IMR-90 (cell line): ENCODE measurements around the gene TINAGL1. TPM values are rescaled to one million over a fixed set of nuclear protein-coding genes. Genes with fewer than 3 reads are reported as not detected.

ENCODE experiments used
- ATAC-seq: fragments of 200-7000 bp; cut with Tn5 transposase; 2 replicates; pipeline ENCODE4 v1.9.1; 2020; ENCODE audit warnings: low read depth, mild to moderate bottlenecking, moderate library complexity
- BruUV-seq: library from RNA; stranded (reverse); fragments of 400-500 nt; replicated peaks from 2 replicates; lab custom pipeline; 2021; lab: Mats Ljungman, UMichigan
- CTCF ChIA-PET: fragments of 300-600 bp; formaldehyde crosslinking; extraction: SDS; loops from one replicate; lab custom pipeline; 2021; ENCODE audit warnings: antibody characterized with exemption; lab: Yijun Ruan, JAX
- POLR2A ChIA-PET: fragments of 300-600 bp; sonication (Branson Sonifier 250); formaldehyde crosslinking; loops from one replicate; lab custom pipeline; 2022; ENCODE audit warnings: antibody characterized with exemption; ENCODE audit not compliant: unreplicated experiment; lab: Charles Lee
- DNase-seq: peaks from one replicate; pipeline ENCODE4 v3.0.0; 2013
- H2AFZ ChIP-seq: replicated peaks from 2 replicates; pipeline ENCODE3; 2013; ENCODE audit warnings: low read length, mild to moderate bottlenecking; ENCODE audit not compliant: poor library complexity
- H2AK5ac ChIP-seq: 2 replicates; pipeline ENCODE4 v1.6.1; 2013; ENCODE audit warnings: low read depth, low read length, inconsistent platforms
- H2AK9ac ChIP-seq: replicated peaks from 2 replicates; pipeline ENCODE3; 2013; ENCODE audit warnings: mild to moderate bottlenecking, low read depth, low read length, moderate library complexity; ENCODE audit not compliant: poor library complexity
- H2BK120ac ChIP-seq: 2 replicates; pipeline ENCODE4 v1.6.1; 2013; ENCODE audit warnings: low read depth, low read length, inconsistent platforms
- H2BK15ac ChIP-seq: 3 replicates; pipeline ENCODE4 v1.6.1; 2013; ENCODE audit warnings: low read depth, low read length, inconsistent platforms
- H2BK20ac ChIP-seq: 2 replicates; pipeline ENCODE4 v1.6.1; 2013; ENCODE audit warnings: low read depth, mild to moderate bottlenecking, inconsistent platforms, low read length, moderate library complexity
- H2BK5ac ChIP-seq: 2 replicates; pipeline ENCODE4 v1.6.1; 2013; ENCODE audit warnings: mild to moderate bottlenecking, low read depth, low read length, inconsistent platforms; ENCODE audit not compliant: poor library complexity, severe bottlenecking
- H3K14ac ChIP-seq: replicated peaks from 2 replicates; pipeline ENCODE4 v1.6.1; 2013; ENCODE audit warnings: low read depth, low read length, inconsistent platforms
- H3K18ac ChIP-seq: 2 replicates; pipeline ENCODE4 v1.6.1; 2013; ENCODE audit warnings: low read depth, low read length, control low read depth
- H3K23ac ChIP-seq: 2 replicates; pipeline ENCODE4 v1.6.1; 2013; ENCODE audit warnings: low read depth, low read length, inconsistent platforms
- H3K27ac ChIP-seq: 2 replicates; pipeline ENCODE4 v1.5.1; 2013; ENCODE audit warnings: mild to moderate bottlenecking, control low read depth, low read length; ENCODE audit not compliant: insufficient read depth
- H3K27me3 ChIP-seq: 2 replicates; pipeline ENCODE4 v1.6.1; 2013; ENCODE audit warnings: low read length; ENCODE audit not compliant: control insufficient read depth, insufficient read depth
- H3K36me3 ChIP-seq: 2 replicates; pipeline ENCODE4 v1.6.1; 2013; ENCODE audit warnings: low read length, mixed read lengths; ENCODE audit not compliant: control insufficient read depth, insufficient read depth
- H3K4ac ChIP-seq: 2 replicates; pipeline ENCODE4 v1.6.1; 2013; ENCODE audit warnings: low read depth, low read length, inconsistent platforms
- H3K4me1 ChIP-seq: 2 replicates; pipeline ENCODE4 v1.6.1; 2013; ENCODE audit warnings: low read length, mixed read lengths; ENCODE audit not compliant: control insufficient read depth, insufficient read depth
- H3K4me2 ChIP-seq: 2 replicates; pipeline ENCODE4 v1.6.1; 2013; ENCODE audit warnings: low read depth, mild to moderate bottlenecking, control low read depth, low read length, moderate library complexity
- H3K4me3 ChIP-seq: 2 replicates; pipeline ENCODE4 v1.5.1; 2013; ENCODE audit warnings: low read depth, mild to moderate bottlenecking, control low read depth, low read length, moderate library complexity; ENCODE audit not compliant: insufficient read depth
- H3K56ac ChIP-seq: 2 replicates; pipeline ENCODE4 v1.6.1; 2013; ENCODE audit warnings: low read length, inconsistent platforms; ENCODE audit not compliant: insufficient read depth; ENCODE audit errors: extremely low read depth
- H3K79me1 ChIP-seq, 2 experiments: 2 replicates each; pipeline ENCODE4 v1.6.1; 2013; ENCODE audit warnings: low read length in 2 of 2, inconsistent platforms in 1 of 2, low read depth in 1 of 2
- H3K9ac ChIP-seq: 2 replicates; pipeline ENCODE4 v1.6.1; 2013; ENCODE audit warnings: low read depth, low read length, control low read depth
- H3K9me1 ChIP-seq: 2 replicates; pipeline ENCODE4 v1.6.1; 2013; ENCODE audit warnings: low read length, inconsistent platforms; ENCODE audit not compliant: insufficient read depth
- H3K9me3 ChIP-seq: 2 replicates; pipeline ENCODE4 v1.6.1; 2013; ENCODE audit warnings: low read length; ENCODE audit not compliant: control insufficient read depth, insufficient read depth
- H4K20me1 ChIP-seq: 2 replicates; pipeline ENCODE4 v1.6.1; 2013; ENCODE audit warnings: low read length, inconsistent platforms; ENCODE audit not compliant: insufficient read depth
- H4K5ac ChIP-seq: 2 replicates; pipeline ENCODE4 v1.6.1; 2013; ENCODE audit warnings: mild to moderate bottlenecking, low read depth, low read length, control low read depth
- H4K8ac ChIP-seq, 2 experiments: 2 replicates each; pipeline ENCODE4 v1.6.1; 2013; ENCODE audit warnings: low read depth in 2 of 2, low read length in 2 of 2, control low read depth in 1 of 2, inconsistent platforms in 1 of 2
- H4K91ac ChIP-seq: 2 replicates; pipeline ENCODE4 v1.6.1; 2013; ENCODE audit warnings: low read depth, low read length, inconsistent platforms; ENCODE audit not compliant: insufficient read depth
- CEBPB ChIP-seq: IDR thresholded peaks from 2 replicates; pipeline ENCODE4 v1.6.1; 2012; ENCODE audit warnings: low read depth, low read length, improper control_type of control experiment
- FOS ChIP-seq: fragments of 150-350 bp; IDR thresholded peaks from 2 replicates; pipeline ENCODE4 v1.6.1; 2016; ENCODE audit warnings: low read depth, low read length
- MAFK ChIP-seq: IDR thresholded peaks from 2 replicates; pipeline ENCODE4 v1.6.1; 2012; ENCODE audit warnings: low read depth, low read length, improper control_type of control experiment
- NFE2L2 ChIP-seq: fragments of 150-350 bp; IDR thresholded peaks from 2 replicates; pipeline ENCODE4 v1.6.1; 2016; ENCODE audit warnings: low read depth, mild to moderate bottlenecking, low read length
- RFX5 ChIP-seq: IDR thresholded peaks from 2 replicates; pipeline ENCODE4 v1.8.0; 2012; ENCODE audit warnings: low read depth, mild to moderate bottlenecking, low read length, moderate library complexity
- SMC3 ChIP-seq: fragments of 150-350 bp; IDR thresholded peaks from 2 replicates; pipeline ENCODE4 v1.6.1; 2016; ENCODE audit warnings: low read depth, mild to moderate bottlenecking, antibody characterized with exemption, low read length, moderate library complexity
- WGBS, 2 experiments: methylation state at CpG; one replicate each; pipeline versions ENCODE4 v1.1.5 to v1.1.7; 2013; ENCODE audit warnings: missing lambda C conversion rate in 2 of 2; ENCODE audit not compliant: insufficient read length in 1 of 2; ENCODE audit errors: extremely low coverage in 2 of 2; 5-methylcytosine and 5-hydroxymethylcytosine counted together
- dilution Hi-C: fragments of 300-500 bp; cut with HindIII; formaldehyde crosslinking; loops from one replicate; pipeline ENCODE4 v1.14.3; 2018; ENCODE audit warnings: low sequenced_read_pairs; ENCODE audit not compliant: unreplicated experiment
- in situ Hi-C: fragments of 300-500 bp; cut with MboI; formaldehyde crosslinking; loops from 3 replicates; pipeline ENCODE4 v1.14.3; 2019; ENCODE audit warnings: low sequenced_read_pairs, inconsistent platforms, mixed read lengths
- intact Hi-C: fragments of 100-400 bp; cut with micrococcal nuclease; formaldehyde crosslinking; loops from 2 replicates; pipeline ENCODE4 v1.10.0; 2022
- polyA plus RNA-seq, 3 experiments: library from polyadenylated mRNA; depleted of rRNA; stranded (reverse); fragments of >200 nt; gene quantifications; 2 replicates each; pipeline ENCODE4 v1.2.3, GENCODE V29; 2012; ENCODE audit warnings: low replicate concordance in 1 of 3
- total RNA-seq: library from RNA; depleted of rRNA; stranded (reverse); fragments of >200 nt; gene quantifications from 2 replicates; pipeline ENCODE4 v1.2.3, GENCODE V29; 2012
- TF ChIP-seq, protein P1 (sequence below): conservative IDR thresholded peaks from 2 replicates; pipeline ENCODE4 v1.5.1; 2012; ENCODE audit warnings: mild to moderate bottlenecking, low read depth, low read length, improper control_type of control experiment

The TINAGL1 gene
- total and polyA plus RNA-seq, 2 of the 4 experiments (the other 2 are of a cell fraction): 0.54 to 1.5 TPM

DNA sequence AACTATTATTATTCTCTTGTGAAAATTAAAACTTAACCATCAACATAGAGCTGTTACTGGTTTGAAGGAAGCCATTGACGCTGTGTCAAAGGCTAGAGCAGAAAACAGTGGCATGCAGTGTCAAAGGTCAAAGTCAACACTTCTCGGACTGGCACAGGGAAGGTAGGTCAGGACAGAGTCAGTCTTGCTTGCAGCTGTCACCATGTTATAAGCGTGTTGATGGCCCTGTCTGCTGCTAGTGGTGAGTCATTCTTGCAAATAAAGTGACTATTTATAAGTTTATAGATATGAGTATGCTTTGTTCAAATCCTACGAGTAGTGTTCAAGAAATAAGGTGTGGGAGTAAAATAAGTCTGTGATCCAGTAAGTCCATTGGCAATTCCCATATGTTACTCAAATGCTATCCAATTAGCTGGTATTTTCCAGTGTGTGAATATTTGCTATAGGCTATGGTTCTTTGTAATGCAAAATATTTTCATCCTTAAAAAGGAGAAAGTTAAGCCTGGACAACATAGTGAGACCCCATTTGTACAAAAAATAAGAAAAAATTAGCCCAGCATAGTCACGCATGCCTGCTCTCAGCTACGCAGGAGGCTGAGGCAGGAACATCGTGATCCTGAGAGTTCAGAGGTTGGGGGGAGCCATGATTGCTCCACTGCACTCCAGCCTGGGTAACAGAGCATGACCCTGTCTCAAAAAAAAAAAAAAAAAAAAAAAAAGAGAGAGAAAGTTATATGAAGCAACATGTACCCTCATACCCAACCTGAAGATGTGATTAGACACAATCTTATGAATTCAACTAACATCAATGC, 26.3 kb upstream of the TINAGL1 start:
- no TSS peak for BruUV-seq

More for the DNA sequence above, 26.3 kb upstream of the TINAGL1 start:
- WGBS, 2 experiments: 14% methylated on average over 2 of the region's 7 CpGs; no CpG with 5 or more reads in 1 of the 2 experiments
- DNase-seq (no peak), ATAC-seq (no peak)
- peaks cover 8% of the 10 kb centered on the region; the same call in 1 of the 2 replicates for H4K20me1 ChIP-seq
- no peak overlapping the region for H3K4me3 ChIP-seq
- H2BK120ac ChIP-seq: no peak overlapping the region
- no peak overlapping the region for H3K23ac ChIP-seq
- ChIA-PET CTCF (interaction anchor here (0.6 to 2.2 kb wide), 13 partner anchors 10 to 761 kb away, joined by 3 to 15 read pairs (median 4); no protein-coding TSS in a partner anchor), POLR2A (no interaction called here)
- no peaks in the 10 kb centered on the region for H3K79me1 ChIP-seq
- H4K5ac ChIP-seq: no peak overlapping the region
- H3K9me1 ChIP-seq: no peaks in the 10 kb centered on the region
- 0 out of 2 replicates have a peak overlapping the region, but pooled peaks have one; percentile 10 for H2AK5ac ChIP-seq
- H3K56ac ChIP-seq: no peak overlapping the region
- no peak overlapping the region for H2BK5ac ChIP-seq
- H4K8ac ChIP-seq: no peak overlapping the region
- peak overlapping the region; percentile 54; the same call in 1 of the 2 replicates for H3K4me2 ChIP-seq
- peaks cover 5% of the 10 kb centered on the region for H3K4me1 ChIP-seq
- H2BK20ac ChIP-seq: no peak overlapping the region
- no peak overlapping the region for H2BK15ac ChIP-seq
- no peak overlapping the region for H4K91ac ChIP-seq
- dilution Hi-C loops: no loop called here
- no peak overlapping the region for H3K18ac ChIP-seq
- no peak overlapping the region for H2AK9ac ChIP-seq
- H3K27ac ChIP-seq: no peak overlapping the region
- no peak for TF ChIP-seq RFX5
- peak; percentile 31; the same call in 1 of the 2 replicates for TF ChIP-seq FOS
- TF ChIP-seq CEBPB: no peak
- no peak for TF ChIP-seq MAFK
- TF ChIP-seq, protein P1, sequence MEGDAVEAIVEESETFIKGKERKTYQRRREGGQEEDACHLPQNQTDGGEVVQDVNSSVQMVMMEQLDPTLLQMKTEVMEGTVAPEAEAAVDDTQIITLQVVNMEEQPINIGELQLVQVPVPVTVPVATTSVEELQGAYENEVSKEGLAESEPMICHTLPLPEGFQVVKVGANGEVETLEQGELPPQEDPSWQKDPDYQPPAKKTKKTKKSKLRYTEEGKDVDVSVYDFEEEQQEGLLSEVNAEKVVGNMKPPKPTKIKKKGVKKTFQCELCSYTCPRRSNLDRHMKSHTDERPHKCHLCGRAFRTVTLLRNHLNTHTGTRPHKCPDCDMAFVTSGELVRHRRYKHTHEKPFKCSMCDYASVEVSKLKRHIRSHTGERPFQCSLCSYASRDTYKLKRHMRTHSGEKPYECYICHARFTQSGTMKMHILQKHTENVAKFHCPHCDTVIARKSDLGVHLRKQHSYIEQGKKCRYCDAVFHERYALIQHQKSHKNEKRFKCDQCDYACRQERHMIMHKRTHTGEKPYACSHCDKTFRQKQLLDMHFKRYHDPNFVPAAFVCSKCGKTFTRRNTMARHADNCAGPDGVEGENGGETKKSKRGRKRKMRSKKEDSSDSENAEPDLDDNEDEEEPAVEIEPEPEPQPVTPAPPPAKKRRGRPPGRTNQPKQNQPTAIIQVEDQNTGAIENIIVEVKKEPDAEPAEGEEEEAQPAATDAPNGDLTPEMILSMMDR: no peak
- TF ChIP-seq SMC3: no peak
- no peak for TF ChIP-seq NFE2L2
- no peaks in the 10 kb centered on the region for H3K36me3 ChIP-seq
- H2AFZ ChIP-seq: no peak overlapping the region
- intact Hi-C loops: loop anchor here (1.0 kb wide), 4 partner anchors 90 to 366 kb away; no protein-coding TSS in a partner anchor
- H3K14ac ChIP-seq: no peak overlapping the region
- H3K4ac ChIP-seq: no peak overlapping the region
- in situ Hi-C loops: loop anchor here (10.0 kb wide), 1 partner anchor 365 kb away; no protein-coding TSS in a partner anchor
- peaks cover 11% of the 10 kb centered on the region for H3K27me3 ChIP-seq
- no peaks in the 10 kb centered on the region for H3K9me3 ChIP-seq
- no peak overlapping the region for H3K9ac ChIP-seq
